ENCODE data around the gene ULBP3. TPM values are rescaled to one million over a fixed set of nuclear protein-coding genes. Genes with fewer than 3 reads are reported as not detected.
"Not testable (repeated sequence)": the region's sequence is repeated elsewhere in the genome, so short reads cannot be mapped to it uniquely, and the experiment has no call there.

The ULBP3 gene
- total RNA-seq, 1 donor from 2014 or later, result 11.8 TPM

GRCh38 chr6:150078788-150079187 is 9.9 kb upstream of the ULBP3 start:
- FAIRE-seq (no peak), DNase-seq (ENCODE audit: low spot score in 2 of 2) (no peak)

DNA sequence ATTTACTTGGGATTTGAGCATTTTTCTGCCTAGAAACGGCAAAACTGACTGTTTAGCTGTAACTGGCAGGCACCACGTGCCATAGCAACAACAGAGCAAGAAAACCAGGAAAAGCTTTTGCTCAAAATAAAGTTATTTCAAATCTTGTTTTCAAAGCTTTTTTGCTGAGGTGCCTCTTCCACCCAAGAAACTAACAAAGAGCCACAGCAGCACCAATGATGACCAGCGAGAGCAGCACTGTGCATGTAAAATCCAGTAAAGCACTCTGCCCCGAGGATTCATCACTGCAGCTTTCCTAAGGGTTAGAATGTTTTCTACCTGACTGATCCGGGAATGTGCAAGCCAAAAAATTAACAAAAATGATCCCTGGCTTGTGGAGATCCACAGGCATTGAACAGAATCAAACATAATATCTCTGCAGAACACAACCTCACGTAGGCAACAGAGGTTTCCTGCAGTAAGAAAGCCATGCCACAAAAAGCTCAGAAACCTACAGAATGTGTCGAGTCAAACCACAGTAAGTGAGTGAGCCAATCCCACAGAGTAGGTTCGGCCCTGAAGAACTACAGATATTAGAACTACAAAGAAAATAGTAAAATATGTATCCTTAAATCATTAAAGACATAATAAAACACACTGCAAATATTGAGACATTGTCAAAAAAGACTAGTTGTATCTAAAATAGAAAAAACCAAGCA is 7.4 kb upstream of the ULBP3 start:
- no peak for DNase-seq (ENCODE audit: low spot score in 2 of 2)
- FAIRE-seq, result no peak

DNA sequence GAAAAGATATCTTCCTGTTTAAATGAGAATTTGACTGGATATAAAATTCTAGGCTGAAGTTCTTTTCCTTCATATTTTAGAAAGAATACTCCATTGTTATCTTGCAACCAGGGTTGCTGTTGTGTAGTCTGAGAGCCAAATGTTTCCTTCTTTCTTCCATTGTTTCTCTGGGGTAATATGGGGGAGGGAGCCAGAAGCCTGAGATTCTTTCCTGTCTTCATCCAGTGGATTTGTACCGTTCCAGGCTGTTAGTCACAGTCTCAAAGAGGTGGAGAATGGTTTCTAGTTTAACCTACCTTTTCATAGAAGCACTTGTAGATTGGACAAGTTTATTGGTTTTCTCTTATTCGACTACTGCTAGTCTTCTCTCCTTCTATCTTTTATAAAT is 6.1 kb upstream of the ULBP3 start:
- no peak for DNase-seq (ENCODE audit: low spot score in 2 of 2)
- no peak for FAIRE-seq

DNA sequence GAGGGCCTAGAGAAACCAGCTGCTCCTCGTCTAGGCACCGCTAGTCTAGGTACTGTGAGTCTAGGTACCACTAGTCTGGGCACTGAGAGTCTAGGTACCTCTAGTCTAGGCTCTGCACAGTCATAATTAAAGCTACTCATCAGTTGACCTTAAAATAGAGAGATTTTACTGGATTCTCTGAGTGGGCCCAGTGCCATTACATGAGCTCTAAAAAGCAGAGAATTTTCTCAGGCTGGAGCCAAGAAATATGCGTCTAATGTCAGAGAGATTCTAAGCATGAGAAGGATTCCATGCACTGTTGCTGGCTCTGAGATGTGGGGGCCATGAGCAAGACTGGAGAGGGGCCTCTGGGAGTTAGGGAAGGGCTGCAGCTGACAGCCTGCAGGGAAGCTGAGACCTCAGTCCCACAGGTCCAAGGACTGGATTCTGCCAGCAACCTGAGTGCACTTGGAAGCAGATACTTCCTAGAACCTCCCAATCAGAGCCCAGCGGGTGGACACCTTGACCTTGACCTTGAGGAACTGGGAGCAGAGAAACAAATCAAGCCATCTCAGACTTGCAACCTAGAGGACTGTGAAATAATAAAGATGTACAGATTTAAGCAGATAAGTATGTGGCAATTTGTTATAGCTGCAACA is 5.6 kb upstream of the ULBP3 start:
- DNase-seq (ENCODE audit: low spot score in 2 of 2); FAIRE-seq: not testable (repeated sequence)

GRCh38 chr6:150072201-150072600 is 3.3 kb upstream of the ULBP3 start:
- FAIRE-seq (no peak), DNase-seq (ENCODE audit: low spot score in 2 of 2) (no peak)

DNA sequence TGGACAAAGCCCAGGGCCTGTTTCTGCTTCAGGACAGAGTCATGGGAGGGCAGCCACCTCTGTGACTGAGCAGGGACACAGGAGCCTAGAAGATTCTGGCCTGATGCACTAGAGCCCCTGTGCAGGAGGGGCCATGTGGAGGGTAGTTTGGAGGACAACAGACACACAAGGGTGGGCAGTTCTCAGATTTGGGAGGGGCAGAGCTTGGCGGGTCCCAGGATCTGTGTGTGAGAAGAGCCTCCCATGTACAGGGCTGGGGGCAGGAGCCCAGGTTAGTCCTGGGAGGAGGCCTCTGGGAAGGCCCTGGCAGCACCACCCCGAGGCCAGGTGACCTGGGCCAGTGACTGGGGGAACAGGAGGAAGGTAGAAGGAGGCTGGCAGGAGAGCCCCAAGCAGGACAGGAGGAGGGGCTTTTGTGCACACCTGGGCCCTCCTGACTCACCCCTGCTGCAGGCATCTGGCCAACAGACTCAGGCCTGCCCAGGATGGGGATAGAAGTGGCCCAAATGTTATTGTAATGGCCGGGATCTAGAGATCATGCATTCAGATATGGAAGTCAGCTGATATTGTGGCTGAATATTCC is 1.4 kb upstream of the ULBP3 start:
- no peak for DNase-seq (ENCODE audit: low spot score in 2 of 2)
- FAIRE-seq, result no peak

DNA sequence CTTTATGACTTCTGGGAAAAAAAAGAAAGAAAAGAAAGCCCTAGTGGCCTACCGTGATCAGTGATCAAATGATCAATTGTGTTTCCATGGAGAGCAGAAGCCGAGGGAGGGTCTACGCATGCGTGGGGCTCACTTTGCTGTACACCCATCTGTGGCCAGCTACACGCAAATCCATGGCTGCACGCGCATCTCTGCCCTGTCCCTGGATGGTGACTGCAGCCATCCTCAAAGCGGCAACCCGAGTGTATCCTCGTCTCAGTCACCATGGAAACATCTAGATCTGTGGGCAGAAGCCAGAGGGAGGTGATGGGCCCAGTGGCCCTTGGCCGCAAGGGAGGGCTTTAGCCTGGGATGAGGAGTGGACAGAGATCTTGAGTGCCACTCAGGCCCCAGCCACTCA is 785 bp upstream of the ULBP3 start:
- DNase-seq (ENCODE audit: low spot score in 2 of 2) (peak in 1 of 2 donors; percentile 24), FAIRE-seq (no peak)

- DNase-seq (ENCODE audit: low spot score in 2 of 2) (no peak), FAIRE-seq (no peak)
Observed at GRCh38 chr6:150068151-150068550, 770 bp downstream of the ULBP3 start.

DNA sequence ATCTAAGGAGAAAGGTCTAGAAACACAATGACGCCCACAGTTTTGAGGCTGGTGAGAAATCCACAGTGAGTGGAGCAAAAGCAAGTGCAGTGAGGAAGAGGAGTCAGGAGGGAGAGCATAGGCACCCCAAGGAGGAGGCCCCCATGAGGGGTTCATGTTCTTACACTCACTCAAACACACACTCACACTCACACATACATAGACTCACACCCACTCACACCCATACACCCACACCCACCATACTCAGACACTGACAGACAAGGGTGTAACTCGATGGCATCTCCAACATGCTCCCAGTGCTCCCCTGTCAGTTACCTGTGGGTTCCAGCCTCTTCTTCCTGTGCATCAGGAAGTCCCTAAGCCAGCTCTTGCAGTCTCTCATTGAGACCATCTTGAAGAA is 3.8 kb downstream of the ULBP3 start:
- no peak for FAIRE-seq
- DNase-seq (ENCODE audit: low spot score in 2 of 2), result no peak

DNA sequence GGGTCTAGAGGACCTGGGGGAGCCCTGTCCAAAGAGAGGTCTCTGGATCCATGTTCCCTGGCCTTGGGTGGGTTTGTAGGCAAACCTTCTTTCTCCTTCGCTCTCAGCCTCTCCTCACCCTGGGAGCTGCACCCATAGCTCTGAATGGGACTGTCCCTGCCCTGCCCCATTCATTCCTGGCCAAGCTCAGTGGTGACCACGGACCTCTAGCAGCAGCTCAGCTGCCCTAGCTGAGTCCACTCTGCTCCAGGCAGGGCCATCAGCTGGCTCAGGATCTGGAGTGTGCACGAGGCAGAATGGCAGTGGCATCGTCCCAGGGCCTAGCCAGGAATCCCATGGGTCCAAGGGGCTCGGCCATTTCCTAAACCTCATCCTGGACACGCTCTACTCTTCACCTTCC is 5.3 kb downstream of the ULBP3 start:
- no peak for FAIRE-seq
- DNase-seq (ENCODE audit: low spot score in 2 of 2), result no peak

GRCh38 chr6:150059973-150060372 is 8.9 kb downstream of the ULBP3 start:
- not testable (repeated sequence) for DNase-seq (ENCODE audit: low spot score in 2 of 2); FAIRE-seq

DNA sequence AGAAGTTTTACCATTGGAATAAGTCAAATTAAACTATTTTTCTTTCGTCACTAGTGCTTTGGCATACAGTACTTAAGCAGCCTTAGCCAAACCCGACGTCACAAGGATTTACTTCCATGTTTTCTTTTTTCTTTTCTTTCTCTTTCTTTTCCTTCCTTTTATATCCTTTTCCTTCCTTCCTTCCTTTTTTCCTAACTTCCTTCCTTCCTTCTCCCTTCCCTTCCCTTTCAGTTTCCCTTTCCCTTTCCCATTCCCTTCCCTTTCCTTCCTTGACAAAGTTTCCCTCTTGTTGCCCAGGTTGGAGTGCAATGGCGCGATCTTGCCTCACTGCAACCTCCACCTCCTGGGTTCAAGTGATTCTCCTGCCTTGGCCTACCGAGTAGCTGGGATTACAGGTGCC is 9.9 kb downstream of the ULBP3 start:
- FAIRE-seq (no peak), DNase-seq (ENCODE audit: low spot score in 2 of 2) (no peak)

GRCh38 chr6:150058231-150058792 is 10.6 kb downstream of the ULBP3 start:
- DNase-seq (ENCODE audit: low spot score in 2 of 2) (no peak), FAIRE-seq (no peak)

- no peak for DNase-seq (ENCODE audit: low spot score in 2 of 2)
- no peak for FAIRE-seq
Observed at GRCh38 chr6:150057501-150057951, 11.4 kb downstream of the ULBP3 start.

DNA sequence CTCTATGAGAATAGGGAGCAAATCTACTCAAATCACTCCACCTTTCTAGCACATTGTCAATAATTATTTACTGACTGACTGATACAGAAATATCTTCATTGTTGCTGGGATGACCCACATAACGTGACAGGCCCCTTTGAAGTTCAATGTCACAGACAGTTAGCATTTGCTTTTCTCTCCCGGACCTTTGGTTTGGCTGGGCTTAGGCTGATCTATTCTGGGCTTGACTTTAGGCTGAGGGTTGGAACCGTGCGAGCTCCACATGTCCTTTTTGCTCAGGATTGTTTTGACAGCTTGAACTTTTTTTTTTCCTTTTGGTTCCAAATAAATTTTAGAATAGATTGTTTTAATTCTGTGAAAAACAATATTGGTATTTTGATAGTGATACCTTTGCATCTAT is 12.0 kb downstream of the ULBP3 start:
- no peak for DNase-seq (ENCODE audit: low spot score in 2 of 2)
- FAIRE-seq, result no peak

- DNase-seq (ENCODE audit: low spot score in 2 of 2), result no peak
- no peak for FAIRE-seq
Observed at GRCh38 chr6:150056156-150056555, 12.8 kb downstream of the ULBP3 start.

- no peak for DNase-seq (ENCODE audit: low spot score in 2 of 2)
- no peak for FAIRE-seq
Observed at GRCh38 chr6:150055131-150055530, 13.8 kb downstream of the ULBP3 start.

GRCh38 chr6:150053450-150053849 is 15.5 kb downstream of the ULBP3 start:
- FAIRE-seq, result no peak
- DNase-seq (ENCODE audit: low spot score in 2 of 2), result no peak

GRCh38 chr6:150050846-150051245 is 18.1 kb downstream of the ULBP3 start:
- DNase-seq (ENCODE audit: low spot score in 2 of 2) (no peak), FAIRE-seq (no peak)

- DNase-seq (ENCODE audit: low spot score in 2 of 2), result no peak
- FAIRE-seq, result no peak
Observed at GRCh38 chr6:150048099-150048498, 20.8 kb downstream of the ULBP3 start.

DNA sequence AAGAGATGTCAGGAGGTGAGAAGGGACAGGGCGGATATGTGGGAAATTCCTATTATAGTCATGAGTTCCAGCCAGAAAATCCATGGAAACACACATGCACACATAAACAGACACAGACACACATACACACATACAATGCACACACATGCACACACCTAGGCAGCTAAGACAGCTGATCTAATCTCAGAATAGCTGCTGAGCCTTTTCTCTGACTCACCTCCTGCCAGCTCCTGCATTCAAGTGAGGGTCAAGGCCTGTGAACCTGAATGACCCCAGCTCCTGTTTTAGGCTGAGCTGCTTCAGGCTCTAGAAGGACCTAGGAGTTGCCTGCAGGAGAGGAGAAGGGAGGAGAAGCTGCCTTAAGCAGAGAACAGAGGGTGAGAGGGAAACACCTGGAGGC is 22.0 kb downstream of the ULBP3 start:
- FAIRE-seq (no peak), DNase-seq (ENCODE audit: low spot score in 2 of 2) (no peak)
